Stimulated activated CD4-positive, alpha-beta T cell treated with anti-CD3 and anti-CD28 coated beads, Interleukin-12 subunit alpha, Interleukin-12 subunit beta, amount 100 ng/mL, for 24 hours (primary cell): ENCODE results near the gene FLYWCH1.

Experiments used
- DNase-seq, 2 experiments: peaks; one replicate each; pipeline ENCODE4 v3.0.0-alpha.2; 2020; ENCODE audit warnings: low read depth in 2 of 2

FLYWCH1 gene

GRCh38 chr16:2985893-2986355 lies 74.2 kb downstream of the FLYWCH1 start:
- DNase-seq, result no peak

GRCh38 chr16:2986623-2987188 lies 75.0 kb downstream of the FLYWCH1 start:
- no peak for DNase-seq

GRCh38 chr16:2987286-2987685 lies 75.6 kb downstream of the FLYWCH1 start:
- no peak for DNase-seq

GRCh38 chr16:2987833-2988232 lies 76.1 kb downstream of the FLYWCH1 start:
- no peak for DNase-seq

- no peak for DNase-seq
These were observed 76.9 kb downstream of the FLYWCH1 start for GRCh38 chr16:2988590-2989099.

- no peak for DNase-seq
These were observed 79.2 kb downstream of the FLYWCH1 start for GRCh38 chr16:2990891-2991290.

GRCh38 chr16:2991566-2992261 lies 80.0 kb downstream of the FLYWCH1 start:
- DNase-seq, result no peak

- DNase-seq, result no peak
These were observed 80.8 kb downstream of the FLYWCH1 start for GRCh38 chr16:2992383-2993081.

- DNase-seq, result no peak
These were observed 84.6 kb downstream of the FLYWCH1 start for GRCh38 chr16:2996298-2996697.

- DNase-seq, result no peak
These were observed 88.2 kb downstream of the FLYWCH1 start for GRCh38 chr16:2999929-3000328.

GRCh38 chr16:3000540-3000939 lies 88.8 kb downstream of the FLYWCH1 start:
- DNase-seq, result no peak
